H9 (cell line): ENCODE results near the gene FN3KRP. TPM values are rescaled to one million over a fixed set of nuclear protein-coding genes. Genes with fewer than 3 reads are reported as not detected.

ENCODE experiments used
- DNase-seq: peaks from one replicate; pipeline ENCODE4 v3.0.0-alpha.2; 2017
- H2AFZ ChIP-seq: one replicate; pipeline ENCODE4 v1.6.1; 2013; ENCODE audit warnings: mild to moderate bottlenecking, low read length, control low read depth, moderate library complexity
- H2AK5ac ChIP-seq: 2 replicates; pipeline ENCODE4 v1.6.1; 2013; ENCODE audit warnings: low read length, control low read depth, mixed read lengths; ENCODE audit not compliant: insufficient read length
- H2BK120ac ChIP-seq: one replicate; pipeline ENCODE4 v1.6.1; 2013; ENCODE audit warnings: low read depth, mild to moderate bottlenecking, low read length, control low read depth, inconsistent platforms; ENCODE audit not compliant: poor library complexity, severe bottlenecking
- H2BK12ac ChIP-seq: 2 replicates; pipeline ENCODE4 v1.6.1; 2013; ENCODE audit warnings: low read length, control low read depth, mixed read lengths, low read depth; ENCODE audit not compliant: insufficient read length
- H2BK15ac ChIP-seq: 2 replicates; pipeline ENCODE4 v1.6.1; 2013; ENCODE audit warnings: low read depth, low read length, control low read depth
- H2BK20ac ChIP-seq: one replicate; pipeline ENCODE4 v1.6.1; 2013; ENCODE audit warnings: low read depth, mild to moderate bottlenecking, low read length, control low read depth, inconsistent platforms; ENCODE audit not compliant: poor library complexity, severe bottlenecking
- H2BK5ac ChIP-seq: 2 replicates; pipeline ENCODE4 v1.6.1; 2013; ENCODE audit warnings: low read length, control low read depth, mixed read lengths; ENCODE audit not compliant: insufficient read length
- H3K14ac ChIP-seq: 2 replicates; pipeline ENCODE4 v1.6.1; 2013; ENCODE audit warnings: low read length, control low read depth; ENCODE audit not compliant: insufficient read depth
- H3K18ac ChIP-seq: 2 replicates; pipeline ENCODE4 v1.6.1; 2013; ENCODE audit warnings: low read depth, mild to moderate bottlenecking, mixed read lengths, low read length, control low read depth; ENCODE audit not compliant: insufficient read length
- H3K23ac ChIP-seq: 2 replicates; pipeline ENCODE4 v1.6.1; 2013; ENCODE audit warnings: low read length, control low read depth, mixed read lengths, low read depth; ENCODE audit not compliant: insufficient read length
- H3K23me2 ChIP-seq: 2 replicates; pipeline ENCODE4 v1.6.1; 2013; ENCODE audit warnings: low read depth, mild to moderate bottlenecking, mixed read lengths, low read length, control low read depth; ENCODE audit not compliant: insufficient read length, poor library complexity, severe bottlenecking
- H3K27ac ChIP-seq: 2 replicates; pipeline ENCODE4 v1.5.1; 2013; ENCODE audit warnings: low read length, control low read depth, mixed read lengths, low read depth; ENCODE audit not compliant: insufficient read length
- H3K27me3 ChIP-seq: 2 replicates; pipeline ENCODE4 v1.6.1; 2013; ENCODE audit warnings: low read length, control low read depth, inconsistent platforms; ENCODE audit not compliant: insufficient read depth
- H3K4ac ChIP-seq: 2 replicates; pipeline ENCODE4 v1.6.1; 2013; ENCODE audit warnings: low read depth, mild to moderate bottlenecking, control low read depth, inconsistent platforms, low read length, moderate library complexity
- H3K4me1 ChIP-seq: 2 replicates; pipeline ENCODE4 v1.6.1; 2013; ENCODE audit warnings: low read length, control low read depth, inconsistent platforms; ENCODE audit not compliant: insufficient read depth
- H3K4me2 ChIP-seq: 2 replicates; pipeline ENCODE4 v1.6.1; 2013; ENCODE audit warnings: low read length, control low read depth, mixed read lengths; ENCODE audit not compliant: insufficient read length, insufficient read depth
- H3K56ac ChIP-seq: 2 replicates; pipeline ENCODE4 v1.6.1; 2013; ENCODE audit warnings: low read depth, mild to moderate bottlenecking, mixed read lengths, low read length, control low read depth; ENCODE audit not compliant: insufficient read length
- H3K79me1 ChIP-seq: 2 replicates; pipeline ENCODE4 v1.6.1; 2013; ENCODE audit warnings: low read depth, mild to moderate bottlenecking, moderate library complexity, low read length, control low read depth, inconsistent platforms; ENCODE audit not compliant: insufficient read depth, poor library complexity, severe bottlenecking
- H3K79me2 ChIP-seq: 2 replicates; pipeline ENCODE4 v1.6.1; 2013; ENCODE audit warnings: low read length, control low read depth, inconsistent platforms; ENCODE audit not compliant: insufficient read depth
- H3K9ac ChIP-seq: 2 replicates; pipeline ENCODE4 v1.6.1; 2013; ENCODE audit warnings: low read length, control low read depth, mixed read lengths; ENCODE audit not compliant: insufficient read length; ENCODE audit errors: extremely low read depth
- H3K9me3 ChIP-seq: one replicate; pipeline ENCODE4 v1.6.1; 2013; ENCODE audit warnings: low read depth, low read length, inconsistent platforms; ENCODE audit not compliant: control insufficient read depth
- H3T11ph ChIP-seq: one replicate; pipeline ENCODE4 v1.6.1; 2013; ENCODE audit warnings: mild to moderate bottlenecking, low read length, control low read depth, inconsistent platforms
- H4K20me1 ChIP-seq: one replicate; pipeline ENCODE4 v1.6.1; 2013; ENCODE audit not compliant: control insufficient read depth, insufficient read length, insufficient read depth
- H4K5ac ChIP-seq: 2 replicates; pipeline ENCODE4 v1.6.1; 2013; ENCODE audit warnings: low read depth, mild to moderate bottlenecking, mixed read lengths, low read length, control low read depth; ENCODE audit not compliant: insufficient read length
- H4K8ac ChIP-seq: replicated peaks from 2 replicates; pipeline ENCODE4 v1.6.1; 2013; ENCODE audit warnings: low read length, control low read depth, mixed read lengths, low read depth; ENCODE audit not compliant: insufficient read length
- H4K91ac ChIP-seq: 2 replicates; pipeline ENCODE4 v1.6.1; 2013; ENCODE audit warnings: low read depth, mild to moderate bottlenecking, moderate library complexity, mixed read lengths, low read length, control low read depth; ENCODE audit not compliant: insufficient read length
- H3K27ac Mint-ChIP-seq, 3 experiments: 2 replicates in 2 of 3; 3 replicates in 1 of 3; pipeline ENCODE4 v1.8.0; 2020 to 2021; ENCODE audit warnings: mixed read lengths in 3 of 3, mild to moderate bottlenecking in 1 of 3, moderate library complexity in 1 of 3
- H3K27me3 Mint-ChIP-seq: 2 replicates; pipeline ENCODE4 v1.8.0; 2021; ENCODE audit warnings: low read depth, mild to moderate bottlenecking, moderate library complexity, mixed read lengths
- H3K36me3 Mint-ChIP-seq, 3 experiments: 2 replicates in 2 of 3; 3 replicates in 1 of 3; pipeline ENCODE4 v1.8.0; 2020 to 2021; ENCODE audit warnings: low read depth in 3 of 3, mixed read lengths in 3 of 3; ENCODE audit not compliant: insufficient read depth in 1 of 3
- H3K4me1 Mint-ChIP-seq, 2 experiments: 2 replicates each; pipeline ENCODE4 v1.8.0; 2020; ENCODE audit warnings: mixed read lengths in 2 of 2
- H3K4me3 Mint-ChIP-seq, 2 experiments: 2 replicates in 1 of 2; 3 replicates in 1 of 2; pipeline ENCODE4 v1.8.0; 2020 to 2021; ENCODE audit warnings: mild to moderate bottlenecking in 2 of 2, mixed read lengths in 2 of 2, moderate library complexity in 1 of 2
- H3K9me3 Mint-ChIP-seq, 2 experiments: 2 replicates in 1 of 2; 3 replicates in 1 of 2; pipeline ENCODE4 v1.8.0; 2020; ENCODE audit warnings: mild to moderate bottlenecking in 2 of 2, mixed read lengths in 2 of 2, moderate library complexity in 1 of 2
- WGBS: extraction: QIAGEN DNeasy Blood & Tissue Kit; methylation state at CpG from one replicate; pipeline ENCODE4 v1.1.7; 2013; ENCODE audit warnings: missing lambda C conversion rate, low lambda C conversion rate, mixed read lengths; ENCODE audit not compliant: insufficient read length; ENCODE audit errors: extremely low coverage; 5-methylcytosine and 5-hydroxymethylcytosine counted together
- total RNA-seq: library from RNA; stranded (reverse); gene quantifications from 2 replicates; pipeline ENCODE4 v1.2.1, GENCODE V29; 2021
- TF ChIP-seq, protein P1 (sequence below): fragments of 200-600 bp; sonication (generic); conservative IDR thresholded peaks from 3 replicates; pipeline ENCODE4 v1.8.0; 2021; ENCODE audit warnings: antibody characterized with exemption, mild to moderate bottlenecking

FN3KRP gene
- total RNA-seq, 1 experiment from 2014 or later: 32.9 TPM

DNA sequence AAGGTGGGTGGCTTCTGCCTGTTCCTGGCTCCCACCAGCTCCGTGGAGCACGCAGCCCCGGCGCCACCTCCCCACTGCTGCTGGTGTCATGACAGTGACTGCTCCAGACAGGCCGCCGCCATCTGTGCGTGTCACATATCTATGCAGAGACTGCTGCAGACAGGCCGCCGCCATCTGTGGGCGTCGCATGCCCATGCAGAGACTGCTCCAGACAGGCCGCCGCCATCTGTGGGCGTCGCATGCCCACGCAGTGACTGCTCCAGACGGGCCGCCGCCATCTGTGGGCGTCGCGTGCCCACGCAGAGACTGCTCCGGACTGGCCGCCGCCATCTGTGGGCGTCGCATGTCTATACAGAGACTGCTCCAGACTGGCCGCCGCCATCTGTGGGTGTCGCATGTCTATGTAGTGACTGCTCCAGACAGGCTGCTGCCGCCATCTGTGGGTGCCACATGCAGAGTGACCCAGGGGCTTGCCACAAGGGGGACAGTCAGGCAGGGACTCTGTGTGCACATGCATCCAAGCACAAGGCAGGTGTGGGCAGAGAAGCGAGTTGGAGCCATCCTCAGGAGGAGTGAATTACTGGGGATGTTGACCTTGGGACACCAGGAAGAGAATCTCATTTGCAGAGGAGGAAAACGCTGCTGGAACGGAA, 3.3 kb upstream of the FN3KRP start:
- Histone ChIP-seq H4K5ac (no peak overlapping the region), H4K91ac (no peak overlapping the region), H3K23me2 (peaks cover 14% of the 10 kb centered on the region), H2BK120ac (no peak overlapping the region), H3K4me2 (no peak overlapping the region), H3K79me1 (no peaks in the 10 kb centered on the region), H3K27me3 (no peaks in the 10 kb centered on the region; the same call in 1 of the 2 replicates), H3K14ac (no peak overlapping the region), H3K23ac (no peak overlapping the region), H2BK15ac (no peak overlapping the region), H4K8ac (no peak overlapping the region), H3K9ac (no peak overlapping the region), H3T11ph (no peak overlapping the region), H3K56ac (no peak overlapping the region), H4K20me1 (no peaks in the 10 kb centered on the region), H3K9me3 (no peaks in the 10 kb centered on the region), H3K27ac (no peak overlapping the region), H2BK5ac (no peak overlapping the region), H2BK20ac (no peak overlapping the region), H3K79me2 (no peaks in the 10 kb centered on the region), H3K4me1 (no peaks in the 10 kb centered on the region), H3K4ac (no peak overlapping the region), H2BK12ac (no peak overlapping the region), H2AFZ (no peak overlapping the region), H3K18ac (no peak overlapping the region), H2AK5ac (no peak overlapping the region)
- no peak overlapping the region; a peak in 1 of 7 replicates for H3K27ac Mint-ChIP-seq
- no CpG with 5 or more reads among the region's 35 CpGs for WGBS
- H3K27me3 Mint-ChIP-seq: peaks cover 19% of the 10 kb centered on the region
- H3K9me3 Mint-ChIP-seq: no peaks in the 10 kb centered on the region
- TF ChIP-seq, protein P1, sequence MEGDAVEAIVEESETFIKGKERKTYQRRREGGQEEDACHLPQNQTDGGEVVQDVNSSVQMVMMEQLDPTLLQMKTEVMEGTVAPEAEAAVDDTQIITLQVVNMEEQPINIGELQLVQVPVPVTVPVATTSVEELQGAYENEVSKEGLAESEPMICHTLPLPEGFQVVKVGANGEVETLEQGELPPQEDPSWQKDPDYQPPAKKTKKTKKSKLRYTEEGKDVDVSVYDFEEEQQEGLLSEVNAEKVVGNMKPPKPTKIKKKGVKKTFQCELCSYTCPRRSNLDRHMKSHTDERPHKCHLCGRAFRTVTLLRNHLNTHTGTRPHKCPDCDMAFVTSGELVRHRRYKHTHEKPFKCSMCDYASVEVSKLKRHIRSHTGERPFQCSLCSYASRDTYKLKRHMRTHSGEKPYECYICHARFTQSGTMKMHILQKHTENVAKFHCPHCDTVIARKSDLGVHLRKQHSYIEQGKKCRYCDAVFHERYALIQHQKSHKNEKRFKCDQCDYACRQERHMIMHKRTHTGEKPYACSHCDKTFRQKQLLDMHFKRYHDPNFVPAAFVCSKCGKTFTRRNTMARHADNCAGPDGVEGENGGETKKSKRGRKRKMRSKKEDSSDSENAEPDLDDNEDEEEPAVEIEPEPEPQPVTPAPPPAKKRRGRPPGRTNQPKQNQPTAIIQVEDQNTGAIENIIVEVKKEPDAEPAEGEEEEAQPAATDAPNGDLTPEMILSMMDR: no peak
- peaks cover 11% of the 10 kb centered on the region in 2 experiments for H3K4me1 Mint-ChIP-seq
- H3K36me3 Mint-ChIP-seq: peaks cover 0 to 1% (median 0%) of the 10 kb centered on the region in 3 experiments; a peak in 3 of 7 replicates
- H3K4me3 Mint-ChIP-seq: no peak overlapping the region
- DNase-seq: no peak
